LNCaP clone FGC (cell line): ENCODE results near the gene USF2.

Experiments used
- DNase-seq: peaks from one replicate; pipeline ENCODE4 v3.0.0-alpha.2; 2011; ENCODE audit warnings: low read depth
- H3K4me3 ChIP-seq: 2 replicates; pipeline ENCODE4 v1.5.1; 2011; ENCODE audit warnings: mild to moderate bottlenecking, low read depth, low read length, control low read depth
- TF ChIP-seq, protein P1 (sequence below): IDR thresholded peaks from 2 replicates; pipeline ENCODE4 v1.5.1; 2012; ENCODE audit warnings: mild to moderate bottlenecking; ENCODE audit not compliant: control insufficient read depth, insufficient read depth; ENCODE audit errors: extremely low read depth

USF2 gene

GRCh38 chr19:35294328-35294727 lies 25.6 kb downstream of the USF2 start:
- no peak overlapping the region for H3K4me3 ChIP-seq
- TF ChIP-seq, protein P1, sequence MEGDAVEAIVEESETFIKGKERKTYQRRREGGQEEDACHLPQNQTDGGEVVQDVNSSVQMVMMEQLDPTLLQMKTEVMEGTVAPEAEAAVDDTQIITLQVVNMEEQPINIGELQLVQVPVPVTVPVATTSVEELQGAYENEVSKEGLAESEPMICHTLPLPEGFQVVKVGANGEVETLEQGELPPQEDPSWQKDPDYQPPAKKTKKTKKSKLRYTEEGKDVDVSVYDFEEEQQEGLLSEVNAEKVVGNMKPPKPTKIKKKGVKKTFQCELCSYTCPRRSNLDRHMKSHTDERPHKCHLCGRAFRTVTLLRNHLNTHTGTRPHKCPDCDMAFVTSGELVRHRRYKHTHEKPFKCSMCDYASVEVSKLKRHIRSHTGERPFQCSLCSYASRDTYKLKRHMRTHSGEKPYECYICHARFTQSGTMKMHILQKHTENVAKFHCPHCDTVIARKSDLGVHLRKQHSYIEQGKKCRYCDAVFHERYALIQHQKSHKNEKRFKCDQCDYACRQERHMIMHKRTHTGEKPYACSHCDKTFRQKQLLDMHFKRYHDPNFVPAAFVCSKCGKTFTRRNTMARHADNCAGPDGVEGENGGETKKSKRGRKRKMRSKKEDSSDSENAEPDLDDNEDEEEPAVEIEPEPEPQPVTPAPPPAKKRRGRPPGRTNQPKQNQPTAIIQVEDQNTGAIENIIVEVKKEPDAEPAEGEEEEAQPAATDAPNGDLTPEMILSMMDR = no peak
- no peak for DNase-seq

- TF ChIP-seq, protein P1 = no peak
- H3K4me3 ChIP-seq = no peak overlapping the region
- no peak for DNase-seq
These were observed 26.4 kb downstream of the USF2 start for GRCh38 chr19:35294859-35295791.

DNA sequence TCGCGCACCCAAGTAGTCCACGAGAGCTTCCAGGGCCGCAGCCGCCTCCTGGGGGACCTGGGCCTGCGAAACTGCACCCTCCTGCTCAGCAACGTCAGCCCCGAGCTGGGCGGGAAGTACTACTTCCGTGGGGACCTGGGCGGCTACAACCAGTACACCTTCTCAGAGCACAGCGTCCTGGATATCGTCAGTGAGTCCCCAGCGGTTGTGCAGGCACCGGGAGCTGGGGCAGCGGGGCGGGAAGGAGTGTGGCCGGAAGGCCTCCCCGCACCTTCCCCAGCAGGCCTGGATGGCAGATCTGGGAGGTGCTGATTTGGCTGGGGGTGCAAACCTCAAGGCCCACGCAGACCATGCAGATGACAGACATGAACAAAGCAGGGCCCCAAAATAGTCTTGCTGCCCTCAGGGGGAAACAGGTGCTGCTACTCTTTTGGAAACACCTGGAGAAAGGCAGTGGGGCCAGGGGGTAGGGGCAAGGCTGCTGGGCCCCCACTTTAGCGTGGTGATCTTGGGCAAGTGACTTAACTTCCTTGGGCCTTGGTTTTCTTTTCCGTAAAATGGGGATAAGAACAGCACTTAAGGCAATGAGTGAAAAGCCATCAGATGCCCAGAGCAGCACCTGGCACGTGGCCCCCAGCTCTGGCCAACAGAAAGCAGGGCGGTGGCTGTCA lies 27.2 kb downstream of the USF2 start:
- TF ChIP-seq, protein P1 = no peak
- no peak overlapping the region for H3K4me3 ChIP-seq
- no peak for DNase-seq

GRCh38 chr19:35296644-35297514 lies 28.1 kb downstream of the USF2 start:
- no peak overlapping the region for H3K4me3 ChIP-seq
- TF ChIP-seq, protein P1 = no peak
- no peak for DNase-seq

- H3K4me3 ChIP-seq = no peak overlapping the region
- no peak for DNase-seq
- TF ChIP-seq, protein P1 = no peak
These were observed 28.7 kb downstream of the USF2 start for GRCh38 chr19:35297515-35297848.

DNA sequence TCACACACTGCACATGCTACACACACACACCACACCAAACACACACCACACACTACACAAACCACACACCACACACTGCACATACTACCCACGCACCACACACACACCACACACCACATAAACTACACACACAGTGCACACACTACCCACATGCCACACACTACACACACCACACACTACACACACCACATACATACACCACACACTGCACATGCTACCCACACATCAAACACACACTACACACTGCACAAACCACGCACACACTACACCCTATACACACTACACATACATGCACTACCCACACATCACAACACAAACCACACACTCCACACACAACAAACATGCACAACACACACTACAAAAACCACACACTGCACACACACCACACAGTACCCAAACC lies 29.2 kb downstream of the USF2 start:
- no peak overlapping the region for H3K4me3 ChIP-seq
- DNase-seq = no peak
- TF ChIP-seq, protein P1 = no peak
